SU-DHL-6 (cell line): ENCODE results near the gene ERBB4.

Experiments
- EZH2phosphoT487 ChIP-seq: fragments of 200-600 bp; sonication (generic), shearing (Covaris generic); conservative IDR thresholded peaks from 2 replicates; pipeline ENCODE4 v1.6.1; 2018; ENCODE audit warnings: mild to moderate bottlenecking, antibody characterized with exemption, low read length, moderate library complexity, mixed read lengths
- TF ChIP-seq, protein P1 (sequence below): fragments of 200-600 bp; sonication (generic); IDR thresholded peaks from one replicate; pipeline ENCODE4 v1.5.1; 2017; ENCODE audit warnings: antibody characterized with exemption, mild to moderate bottlenecking, low read length, moderate library complexity; ENCODE audit not compliant: insufficient read depth, poor library complexity, severe bottlenecking

GRCh38 chr2:212314680-212315079 lies 223.9 kb downstream of the ERBB4 start:
- TF ChIP-seq, protein P1, sequence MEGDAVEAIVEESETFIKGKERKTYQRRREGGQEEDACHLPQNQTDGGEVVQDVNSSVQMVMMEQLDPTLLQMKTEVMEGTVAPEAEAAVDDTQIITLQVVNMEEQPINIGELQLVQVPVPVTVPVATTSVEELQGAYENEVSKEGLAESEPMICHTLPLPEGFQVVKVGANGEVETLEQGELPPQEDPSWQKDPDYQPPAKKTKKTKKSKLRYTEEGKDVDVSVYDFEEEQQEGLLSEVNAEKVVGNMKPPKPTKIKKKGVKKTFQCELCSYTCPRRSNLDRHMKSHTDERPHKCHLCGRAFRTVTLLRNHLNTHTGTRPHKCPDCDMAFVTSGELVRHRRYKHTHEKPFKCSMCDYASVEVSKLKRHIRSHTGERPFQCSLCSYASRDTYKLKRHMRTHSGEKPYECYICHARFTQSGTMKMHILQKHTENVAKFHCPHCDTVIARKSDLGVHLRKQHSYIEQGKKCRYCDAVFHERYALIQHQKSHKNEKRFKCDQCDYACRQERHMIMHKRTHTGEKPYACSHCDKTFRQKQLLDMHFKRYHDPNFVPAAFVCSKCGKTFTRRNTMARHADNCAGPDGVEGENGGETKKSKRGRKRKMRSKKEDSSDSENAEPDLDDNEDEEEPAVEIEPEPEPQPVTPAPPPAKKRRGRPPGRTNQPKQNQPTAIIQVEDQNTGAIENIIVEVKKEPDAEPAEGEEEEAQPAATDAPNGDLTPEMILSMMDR: no peak
- TF ChIP-seq EZH2phosphoT487: no peak
